ENCODE results near the gene ADIRF.
"Not testable (repeated sequence)": the region's sequence is repeated elsewhere in the genome, so short reads cannot be mapped to it uniquely, and the experiment has no call there.

ADIRF gene

GRCh38 chr10:87000491-87000890 lies 32.2 kb downstream of the ADIRF start:
- no peak for TF ChIP-seq CTCF (IDR thresholded peaks at IDR 0.05; ENCODE audit: extremely low read depth, missing control alignments)
- no peak for DNase-seq (ENCODE audit: low spot score)

GRCh38 chr10:87007124-87007523 lies 38.8 kb downstream of the ADIRF start:
- not testable (repeated sequence) for DNase-seq (ENCODE audit: low spot score)

- not testable (repeated sequence) for DNase-seq (ENCODE audit: low spot score)
Measured at GRCh38 chr10:87007674-87008073, 39.4 kb downstream of the ADIRF start.

GRCh38 chr10:87008303-87008702 lies 40.0 kb downstream of the ADIRF start:
- DNase-seq (ENCODE audit: low spot score), result not testable (repeated sequence)

- not testable (repeated sequence) for DNase-seq (ENCODE audit: low spot score)
Measured at GRCh38 chr10:87009134-87009696, 40.9 kb downstream of the ADIRF start.

- not testable (repeated sequence) for DNase-seq (ENCODE audit: low spot score)
Measured at GRCh38 chr10:87013528-87013927, 45.2 kb downstream of the ADIRF start.

GRCh38 chr10:87014986-87015716 lies 46.9 kb downstream of the ADIRF start:
- DNase-seq (ENCODE audit: low spot score), result not testable (repeated sequence)

GRCh38 chr10:87018127-87018526 lies 49.8 kb downstream of the ADIRF start:
- not testable (repeated sequence) for DNase-seq (ENCODE audit: low spot score)

- DNase-seq (ENCODE audit: low spot score), result not testable (repeated sequence)
Measured at GRCh38 chr10:87019066-87019465, 50.8 kb downstream of the ADIRF start.

- not testable (repeated sequence) for DNase-seq (ENCODE audit: low spot score)
Measured at GRCh38 chr10:87019504-87019903, 51.2 kb downstream of the ADIRF start.

- DNase-seq (ENCODE audit: low spot score), result not testable (repeated sequence)
Measured at GRCh38 chr10:87020056-87020455, 51.8 kb downstream of the ADIRF start, which contains the start of gene FAM25A. Gene FAM25A, plus strand, starts transcription at chr10:87020294. Its CDS starts 31 bp downstream, at chr10:87020325.

Measured in GM20000 (cell line).